ENCODE measurements around the gene A4GNT. TPM values are rescaled to one million over a fixed set of nuclear protein-coding genes. Genes with fewer than 3 reads are reported as not detected.

Gene A4GNT
- total and polyA plus RNA-seq, 2 of the 8 experiments (the other 6 are each of a cell fraction or from before 2014, with no cell fraction given), result not detected

DNA sequence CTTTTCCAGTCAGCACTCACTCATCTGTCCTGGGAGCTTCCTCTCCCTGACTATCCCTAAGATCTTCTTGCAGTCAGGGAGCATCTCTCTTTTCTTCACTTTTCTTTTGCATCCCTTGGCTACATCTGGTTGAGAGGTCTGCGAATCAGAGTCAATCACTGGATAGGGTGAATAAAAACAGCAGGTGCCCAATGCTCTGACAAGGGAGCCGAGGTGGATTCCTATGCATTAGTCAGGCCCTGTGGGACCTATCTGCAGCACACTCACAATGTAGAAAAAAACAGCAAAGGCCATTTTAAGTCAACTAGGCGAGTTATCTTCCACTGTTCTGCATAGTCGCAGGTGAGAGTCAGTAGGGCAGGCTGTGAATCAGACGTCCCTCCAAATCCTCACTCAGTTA lies 52.3 kb downstream of the A4GNT start:
- Histone ChIP-seq H3K27ac (ENCODE audit: low read depth, low read length) (no peak overlapping the region), H3K14ac (ENCODE audit: insufficient read length) (no peak overlapping the region), H2BK15ac (ENCODE audit: low read length) (no peak overlapping the region), H3K4me2 (ENCODE audit: insufficient read depth in 1 of 2, low read depth in 2 of 2, low read length in 2 of 2) (no peak overlapping the region), H4K8ac (ENCODE audit: extremely low read depth, insufficient read depth, low read length) (no peak overlapping the region), H2BK120ac (replicated peaks; ENCODE audit: low read depth, low read length) (no peak overlapping the region), H3K4ac (replicated peaks; ENCODE audit: insufficient read length, low read depth, low read length) (no peak overlapping the region), H3K4me3 (ENCODE audit: extremely low read depth in 1 of 4, insufficient read depth in 2 of 4, low read depth in 3 of 4, low read length in 4 of 4) (no peak overlapping the region), H3K36me3 (ENCODE audit: control insufficient read depth in 2 of 4, insufficient read depth in 4 of 4, low read length in 3 of 4) (peaks cover 5 to 25% (median 8%) of the 10 kb centered on the region in 4 experiments; a peak in 6 of 8 replicates), H3K9me3 (ENCODE audit: insufficient read depth in 2 of 2, low read depth in 1 of 2, low read length in 1 of 2) (no peaks in the 10 kb centered on the region), H3K9ac (replicated peaks in 1 of 4; ENCODE audit: extremely low read depth in 1 of 4, low read depth in 3 of 4, low read length in 3 of 4) (no peak overlapping the region), H3K56ac (replicated peaks; ENCODE audit: insufficient read length, low read depth, low read length) (no peak overlapping the region), H2AK5ac (ENCODE audit: low read depth, low read length) (no peak overlapping the region), H3K18ac (ENCODE audit: extremely low read depth, low read length) (no peak overlapping the region), H3K23ac (ENCODE audit: insufficient read length) (no peak overlapping the region), H3K79me2 (ENCODE audit: control insufficient read depth in 1 of 2, insufficient read depth in 2 of 2, low read length in 2 of 2) (no peaks in the 10 kb centered on the region), H4K91ac (replicated peaks; ENCODE audit: insufficient read length, low read length) (no peak overlapping the region), H3K79me1 (ENCODE audit: low read depth, low read length) (no peaks in the 10 kb centered on the region), H4K20me1 (replicated peaks in 1 of 2; ENCODE audit: control insufficient read depth in 1 of 2, insufficient read depth in 2 of 2, low read length in 2 of 2) (no peaks in the 10 kb centered on the region), H2AFZ (ENCODE audit: low read length) (no peak overlapping the region), H2BK20ac (ENCODE audit: low read length) (no peak overlapping the region), H2BK12ac (ENCODE audit: low read depth, low read length) (no peak overlapping the region), H2BK5ac (ENCODE audit: low read depth, low read length) (no peak overlapping the region; the same call in 1 of the 2 replicates), H3K23me2 (ENCODE audit: low read depth, low read length) (no peaks in the 10 kb centered on the region), H3K4me1 (replicated peaks in 1 of 4; ENCODE audit: control insufficient read depth in 3 of 4, insufficient read depth in 4 of 4, low read length in 3 of 4) (no peaks in the 10 kb centered on the region), H3K27me3 (replicated peaks in 1 of 4; ENCODE audit: control insufficient read depth in 3 of 4, extremely low read depth in 1 of 4, insufficient read depth in 3 of 4, low read length in 3 of 4) (no peaks in the 10 kb centered on the region), H4K5ac (ENCODE audit: insufficient read length, low read depth, low read length) (no peak overlapping the region)
- WGBS, 2 experiments (ENCODE audit: extremely low coverage in 1 of 2, insufficient coverage in 1 of 2, insufficient read length in 1 of 2, insufficient replicate concordance in 2 of 2, low coverage in 1 of 2, low lambda C conversion rate in 2 of 2, missing lambda C conversion rate in 1 of 2), result 78% methylated on average over 5 of the region's 5 CpGs; no CpG with 5 or more reads in 1 of the 2 experiments
- FAIRE-seq, result no peak
- no peak for DNase-seq (ENCODE audit: low read depth in 1 of 2, low spot score in 2 of 2)
- POLR2A ChIA-PET (ENCODE audit: partially characterized antibody), result interaction anchor here (0.7 to 1.8 kb wide), 2 partner anchors 9 to 35 kb away, joined by 3 read pairs; partner anchors contain the start of gene DZIP1L
- CTCF ChIA-PET (ENCODE audit: partially characterized antibody), result interaction anchor here (0.8 to 4.6 kb wide), 8 partner anchors 9 to 252 kb away, joined by 3 to 27 read pairs (median 4); no protein-coding TSS in a partner anchor
- TF ChIP-seq KDM4A (IDR thresholded peaks at IDR 0.05; ENCODE audit: low read depth, low read length, severe bottlenecking), result no peak

All from H1 (cell line).